AG09309 (cell line): Measurements from ENCODE around the gene SIRT2.

Experiments used
- DNase-seq: peaks from one replicate; pipeline ENCODE4 v3.0.0-alpha.2; 2010; ENCODE audit warnings: low read depth
- H3K4me3 ChIP-seq: 2 replicates; pipeline ENCODE4 v1.5.1; 2011; ENCODE audit warnings: mild to moderate bottlenecking, low read depth, low read length, moderate library complexity; ENCODE audit not compliant: control insufficient read depth
- CTCF ChIP-seq: IDR thresholded peaks from 2 replicates; pipeline ENCODE4 v1.5.1; 2011; ENCODE audit warnings: mild to moderate bottlenecking, low read depth, low read length, inconsistent platforms; ENCODE audit not compliant: insufficient read depth, control insufficient read depth; ENCODE audit errors: missing control alignments

SIRT2 gene

GRCh38 chr19:38918526-38918925 lies 19.1 kb upstream of the SIRT2 start:
- H3K4me3 ChIP-seq: no peak overlapping the region
- TF ChIP-seq CTCF: no peak
- no peak for DNase-seq

- H3K4me3 ChIP-seq: no peak overlapping the region
- DNase-seq: no peak
- TF ChIP-seq CTCF: no peak
These were observed 18.6 kb upstream of the SIRT2 start for GRCh38 chr19:38917921-38918491.

GRCh38 chr19:38917516-38917915 lies 18.1 kb upstream of the SIRT2 start:
- H3K4me3 ChIP-seq: no peak overlapping the region
- TF ChIP-seq CTCF: no peak
- DNase-seq: no peak

GRCh38 chr19:38915329-38916321 lies 16.2 kb upstream of the SIRT2 start:
- no peak for DNase-seq
- H3K4me3 ChIP-seq: no peak overlapping the region
- no peak for TF ChIP-seq CTCF

- TF ChIP-seq CTCF: no peak
- DNase-seq: no peak
- no peak overlapping the region for H3K4me3 ChIP-seq
These were observed 14.5 kb upstream of the SIRT2 start for GRCh38 chr19:38913958-38914357.

GRCh38 chr19:38912600-38913514 lies 13.4 kb upstream of the SIRT2 start:
- TF ChIP-seq CTCF: no peak
- DNase-seq: no peak

More at GRCh38 chr19:38912600-38913514, 13.4 kb upstream of the SIRT2 start:
- H3K4me3 ChIP-seq: no peak overlapping the region
